T-cell (primary cell): ENCODE results near the gene CITED2. TPM values are rescaled to one million over a fixed set of nuclear protein-coding genes. Genes with fewer than 3 reads are reported as not detected.

ENCODE experiments used
- ATAC-seq, 4 experiments: fragments of 200-7000 bp in 3 of 4; fragments of 150-1000 bp in 1 of 4; cut with Tn5 transposase; replicated peaks in 1 of 4; 1 replicate in 3 of 4; 2 replicates in 1 of 4; pipeline ENCODE4 v1.10.0; 2021; ENCODE audit warnings: moderate library complexity in 3 of 4, mild to moderate bottlenecking in 2 of 4, moderate number of reproducible peaks in 1 of 4
- CTCF ChIA-PET, 2 donors: fragments of 300-600 bp; sonication (Branson Sonifier 250); formaldehyde crosslinking; loops; one replicate each; lab custom pipeline; 2022; ENCODE audit warnings: antibody characterized with exemption in 2 of 2; lab: Charles Lee
- POLR2A ChIA-PET, 2 donors: fragments of 300-600 bp; sonication (Branson Sonifier 250); formaldehyde crosslinking; loops; one replicate each; lab custom pipeline; 2022; ENCODE audit warnings: antibody characterized with exemption in 2 of 2; lab: Charles Lee
- DNase-seq, 35 experiments: peaks; one replicate each; pipeline versions ENCODE4 v3.0.0 to v3.0.0-alpha.2; 2013 to 2023
- H3K27ac ChIP-seq: one replicate; pipeline ENCODE4 v1.5.1; 2013; ENCODE audit warnings: low read length
- H3K27me3 ChIP-seq, 2 experiments: replicated peaks in 1 of 2; 1 replicate in 1 of 2; 2 replicates in 1 of 2; pipeline versions ENCODE4 v1.6.1 to v1.7.0; 2013; ENCODE audit warnings: low read length in 1 of 2, mixed read lengths in 1 of 2; ENCODE audit not compliant: control insufficient read depth in 2 of 2, insufficient read depth in 2 of 2; ENCODE audit errors: extremely low read depth in 1 of 2
- H3K36me3 ChIP-seq, 2 donors: 1 replicate in 1 of 2; 2 replicates in 1 of 2; pipeline versions ENCODE4 v1.6.1 to v1.7.0; 2013; ENCODE audit warnings: low read length in 1 of 2; ENCODE audit not compliant: control insufficient read depth in 2 of 2, insufficient read depth in 1 of 2; ENCODE audit errors: extremely low read depth in 1 of 2
- H3K4me1 ChIP-seq, 2 experiments: 1 replicate in 1 of 2; 2 replicates in 1 of 2; pipeline versions ENCODE4 v1.6.1 to v1.7.0; 2013; ENCODE audit warnings: low read length in 2 of 2, mixed read lengths in 1 of 2; ENCODE audit not compliant: insufficient read depth in 2 of 2, control insufficient read depth in 1 of 2; ENCODE audit errors: extremely low read depth in 1 of 2
- H3K4me3 ChIP-seq, 2 donors: 1 replicate in 1 of 2; 2 replicates in 1 of 2; pipeline versions ENCODE4 v1.5.1 to v1.7.0; 2013; ENCODE audit warnings: mild to moderate bottlenecking in 2 of 2, low read length in 1 of 2, moderate library complexity in 1 of 2; ENCODE audit not compliant: control insufficient read depth in 1 of 2; ENCODE audit errors: extremely low read depth in 1 of 2
- H3K9me3 ChIP-seq: 2 replicates; pipeline ENCODE4 v1.7.0; 2013
- H3K27ac Mint-ChIP-seq, 2 donors: one replicate each; pipeline ENCODE4 v1.8.0; 2020 to 2021; ENCODE audit warnings: mild to moderate bottlenecking in 2 of 2, mixed read lengths in 2 of 2
- H3K27me3 Mint-ChIP-seq, 2 donors: one replicate each; pipeline ENCODE4 v1.8.0; 2021 to 2022; ENCODE audit warnings: mixed read lengths in 2 of 2
- H3K36me3 Mint-ChIP-seq: one replicate; pipeline ENCODE4 v1.8.0; 2021; ENCODE audit warnings: mixed read lengths
- H3K4me1 Mint-ChIP-seq, 3 donors: one replicate each; pipeline ENCODE4 v1.8.0; 2020 to 2022; ENCODE audit warnings: mixed read lengths in 3 of 3, mild to moderate bottlenecking in 1 of 3
- H3K4me3 Mint-ChIP-seq, 3 donors: one replicate each; pipeline ENCODE4 v1.8.0; 2020 to 2022; ENCODE audit warnings: mild to moderate bottlenecking in 3 of 3, mixed read lengths in 3 of 3, moderate library complexity in 3 of 3
- H3K9me3 Mint-ChIP-seq, 3 donors: one replicate each; pipeline ENCODE4 v1.8.0; 2020 to 2022; ENCODE audit warnings: mixed read lengths in 3 of 3
- WGBS: methylation state at CpG from one replicate; pipeline ENCODE4 v1.1.5; 2013; ENCODE audit warnings: missing lambda C conversion rate; ENCODE audit not compliant: insufficient coverage; 5-methylcytosine and 5-hydroxymethylcytosine counted together
- total RNA-seq, 35 experiments: library from RNA in 6 of 35; stranded (reverse) in 6 of 35; fragments of 120-200 nt in 1 of 35; gene quantifications; one replicate each; pipeline versions ENCODE4 v1.2.1 to v1.2.4 and lab custom pipeline; 2013 to 2026

Gene CITED2
- total RNA-seq, 5 donors from 2014 or later (not counting 1 experiment from before 2014, with no cell fraction given): 108 to 145 (median 134) TPM

DNA sequence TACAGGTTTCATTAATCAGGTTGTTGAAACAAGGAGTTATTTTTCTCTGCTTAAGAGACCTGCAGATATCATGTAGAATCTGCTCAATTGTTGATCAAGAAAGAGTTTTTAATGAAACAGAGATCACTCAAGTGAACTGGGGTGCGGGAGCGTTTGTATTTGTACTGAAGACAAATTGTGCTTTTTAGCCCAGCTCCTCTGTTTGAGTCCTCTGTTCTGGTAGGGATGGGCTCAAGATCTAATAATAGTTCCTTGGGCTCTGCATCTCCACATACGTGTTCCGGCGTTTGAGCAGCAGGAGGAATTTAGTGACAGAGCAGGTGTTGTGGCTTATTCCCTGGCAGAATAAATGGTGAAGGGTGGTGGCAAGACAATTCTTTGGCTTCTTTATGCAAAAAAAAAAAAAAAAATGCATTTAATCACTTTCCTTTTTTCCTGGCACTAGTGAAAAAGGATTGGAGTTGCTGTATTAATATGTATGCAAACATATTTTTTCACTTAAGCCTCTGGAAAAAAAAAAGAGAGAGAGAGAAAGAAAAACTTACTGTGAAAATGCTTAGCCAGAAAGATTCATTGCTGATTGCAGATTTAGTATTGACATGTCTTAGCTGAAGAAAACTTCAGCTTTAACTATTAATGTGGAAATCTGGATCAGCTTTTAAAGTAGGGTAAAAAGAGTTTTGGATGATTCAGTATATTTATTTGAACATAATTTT is 4.0 kb downstream of the CITED2 start:
- CTCF ChIA-PET: interaction anchor here (0.6 to 4.8 kb wide), 43 partner anchors 10 to 1551 kb away, joined by 3 to 66 read pairs (median 4); partner anchors contain the start of gene TXLNB (in 2 of the 2)
- Mint-ChIP-seq H3K36me3 (peaks cover 29% of the 10 kb centered on the region), H3K27me3 (no peaks in the 10 kb centered on the region), H3K4me1 (peaks cover 43 to 53% (median 47%) of the 10 kb centered on the region in 3 donors), H3K27ac (peak overlapping the region; percentile 97 to 99), H3K4me3 (peak overlapping the region; percentile 60 to 100 (median 99)), H3K9me3 (no peaks in the 10 kb centered on the region)
- Histone ChIP-seq H3K4me3 (no peak overlapping the region), H3K27me3 (no peaks in the 10 kb centered on the region), H3K27ac (peak overlapping the region; percentile 93), H3K9me3 (no peaks in the 10 kb centered on the region), H3K36me3 (peaks cover 0 to 4% of the 10 kb centered on the region in 2 donors), H3K4me1 (peaks cover 19 to 21% of the 10 kb centered on the region in 2 experiments)
- ATAC-seq: no peak
- 100% methylated on average over 2 of the region's 5 CpGs for WGBS
- POLR2A ChIA-PET: interaction anchor here (0.5 to 1.8 kb wide), 8 partner anchors 11 to 341 kb away, joined by 3 to 5 read pairs (median 3); no protein-coding TSS in a partner anchor
- no peak for DNase-seq

DNA sequence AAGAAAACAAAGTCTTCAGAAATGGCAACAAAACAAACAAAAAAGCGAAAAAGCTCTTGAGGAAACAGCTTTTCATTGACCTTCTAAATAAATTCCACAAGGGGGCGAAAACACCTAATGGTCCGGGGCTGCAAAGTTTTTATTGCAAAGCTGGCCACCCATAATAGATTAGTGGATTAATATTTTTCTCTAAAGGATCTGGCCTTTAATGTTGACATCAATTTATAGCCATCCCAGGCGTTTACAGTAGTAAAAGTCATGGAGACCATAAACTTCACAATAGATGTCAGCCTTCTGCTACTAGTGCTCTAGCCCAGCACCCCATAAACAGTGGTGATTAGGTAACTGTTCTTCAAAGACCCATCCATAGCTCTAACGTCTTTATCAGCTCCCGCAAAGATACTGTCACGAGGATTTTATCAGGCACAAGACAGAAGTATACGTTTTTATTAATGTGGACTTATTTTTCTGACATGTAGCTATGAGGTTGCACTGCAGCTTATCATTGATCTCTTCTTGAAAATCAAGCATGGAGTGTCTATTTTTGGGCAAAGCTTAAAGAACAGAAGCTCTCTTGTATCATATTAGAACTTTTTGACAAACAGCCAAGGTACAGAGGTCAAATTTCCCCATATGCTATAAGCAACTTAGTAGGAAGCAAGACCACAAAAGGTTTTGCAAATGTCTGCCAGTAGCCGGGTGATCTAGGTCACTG is 4.7 kb downstream of the CITED2 start:
- peak overlapping the region; percentile 60 to 100 (median 99) for H3K4me3 Mint-ChIP-seq
- ChIA-PET POLR2A (interaction anchor here (0.5 to 1.8 kb wide), 10 partner anchors 12 to 340 kb away, joined by 3 to 6 read pairs (median 3); no protein-coding TSS in a partner anchor), CTCF (interaction anchor here (0.5 to 4.8 kb wide), 63 partner anchors 9 to 1552 kb away, joined by 3 to 66 read pairs (median 4); partner anchors contain the start of gene TXLNB (in 2 of the 2))
- H3K36me3 Mint-ChIP-seq: peaks cover 29% of the 10 kb centered on the region
- peaks cover 42 to 48% (median 47%) of the 10 kb centered on the region in 3 donors for H3K4me1 Mint-ChIP-seq
- Histone ChIP-seq H3K27me3 (no peaks in the 10 kb centered on the region), H3K9me3 (no peaks in the 10 kb centered on the region), H3K36me3 (peaks cover 0 to 4% of the 10 kb centered on the region in 2 donors), H3K27ac (peak overlapping the region; percentile 93), H3K4me3 (peak overlapping the region in 1 of 2 donors; percentile 13), H3K4me1 (peaks cover 18 to 19% of the 10 kb centered on the region in 2 experiments)
- WGBS: 17% methylated on average over 1 of the region's 9 CpGs
- ATAC-seq: no peak
- peak in 2 of 35 experiments; percentile 13 to 67 for DNase-seq
- no peaks in the 10 kb centered on the region for H3K27me3 Mint-ChIP-seq
- H3K27ac Mint-ChIP-seq: peak overlapping the region; percentile 97 to 99
- H3K9me3 Mint-ChIP-seq: no peaks in the 10 kb centered on the region

DNA sequence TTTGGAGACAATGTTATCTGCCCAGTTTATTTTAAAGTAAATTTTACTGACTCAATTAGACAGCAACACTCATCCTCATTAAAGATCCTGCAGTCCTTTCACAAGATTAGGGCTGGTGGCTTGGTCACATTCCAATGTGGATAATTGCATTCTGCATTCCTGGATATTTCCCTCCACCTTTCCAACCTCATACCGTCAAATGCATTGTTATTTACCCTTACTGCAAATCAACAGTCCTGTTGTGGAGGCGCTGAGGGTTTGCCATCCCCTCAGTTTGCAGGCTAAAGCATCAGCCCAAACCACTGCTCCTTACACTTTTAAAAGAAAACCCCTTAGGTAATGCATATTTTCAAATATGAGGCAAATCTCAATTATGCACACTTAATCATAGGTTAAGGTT is 5.4 kb downstream of the CITED2 start:
- POLR2A ChIA-PET: interaction anchor here (0.8 to 1.8 kb wide), 6 partner anchors 12 to 339 kb away, joined by 3 to 6 read pairs (median 3); no protein-coding TSS in a partner anchor

DNA sequence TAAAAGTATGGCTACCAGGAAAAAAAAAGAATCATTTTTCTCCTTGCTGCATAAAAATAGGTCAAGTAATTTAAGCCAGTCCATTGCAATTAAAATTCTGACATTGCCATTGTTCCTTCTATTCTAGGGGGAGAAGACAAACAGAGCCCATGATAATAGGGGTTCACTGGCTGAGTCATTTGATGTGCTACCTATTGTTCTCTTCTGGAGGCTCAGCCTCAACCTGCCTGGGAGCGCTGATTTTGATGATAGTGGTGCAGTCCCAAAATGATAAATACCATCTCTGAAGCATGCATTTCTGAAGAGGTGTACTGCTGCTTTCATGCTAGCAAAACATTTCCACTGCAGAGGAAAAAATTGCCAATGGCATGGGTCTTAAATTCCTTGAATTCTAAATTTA is 5.8 kb downstream of the CITED2 start:
- Mint-ChIP-seq H3K4me1 (peaks cover 49 to 55% (median 50%) of the 10 kb centered on the region in 3 donors), H3K27me3 (no peaks in the 10 kb centered on the region), H3K27ac (peak overlapping the region in 1 of 2 donors; percentile 55), H3K36me3 (peaks cover 21% of the 10 kb centered on the region), H3K4me3 (no peak overlapping the region), H3K9me3 (no peaks in the 10 kb centered on the region)
- no peak for DNase-seq
- Histone ChIP-seq H3K36me3 (peaks cover 0 to 3% of the 10 kb centered on the region in 2 donors), H3K4me3 (no peak overlapping the region), H3K27ac (no peak overlapping the region), H3K27me3 (no peaks in the 10 kb centered on the region), H3K4me1 (peaks cover 19 to 20% of the 10 kb centered on the region in 2 experiments), H3K9me3 (no peaks in the 10 kb centered on the region)
- ChIA-PET CTCF (interaction anchor here in 1 of 2 donors (1.0 kb wide), 1 partner anchor 149 kb away, joined by 4 read pairs; no protein-coding TSS in a partner anchor), POLR2A (no interaction called here)
- no CpG with 5 or more reads among the region's 1 CpG for WGBS
- ATAC-seq: no peak

More for the DNA sequence above, 5.4 kb downstream of the CITED2 start:
- Histone ChIP-seq H3K4me3 (no peak overlapping the region), H3K27ac (peak overlapping the region; percentile 30), H3K27me3 (no peaks in the 10 kb centered on the region), H3K36me3 (peaks cover 0 to 4% of the 10 kb centered on the region in 2 donors), H3K9me3 (no peaks in the 10 kb centered on the region), H3K4me1 (peaks cover 19 to 20% of the 10 kb centered on the region in 2 experiments)
- peaks cover 46 to 52% (median 50%) of the 10 kb centered on the region in 3 donors for H3K4me1 Mint-ChIP-seq
- peak overlapping the region in 1 of 2 donors; percentile 55 for H3K27ac Mint-ChIP-seq
- peak overlapping the region in 1 of 3 donors; percentile 100 for H3K4me3 Mint-ChIP-seq
- CTCF ChIA-PET: interaction anchor here (0.6 to 4.8 kb wide), 52 partner anchors 9 to 1552 kb away, joined by 3 to 66 read pairs (median 4); partner anchors contain the start of gene TXLNB (in 2 of the 2)
- peaks cover 25% of the 10 kb centered on the region for H3K36me3 Mint-ChIP-seq
- WGBS: 100% methylated on average over 1 of the region's 2 CpGs
- no peaks in the 10 kb centered on the region for H3K9me3 Mint-ChIP-seq
- DNase-seq: no peak
- H3K27me3 Mint-ChIP-seq: no peaks in the 10 kb centered on the region
- ATAC-seq: no peak

DNA sequence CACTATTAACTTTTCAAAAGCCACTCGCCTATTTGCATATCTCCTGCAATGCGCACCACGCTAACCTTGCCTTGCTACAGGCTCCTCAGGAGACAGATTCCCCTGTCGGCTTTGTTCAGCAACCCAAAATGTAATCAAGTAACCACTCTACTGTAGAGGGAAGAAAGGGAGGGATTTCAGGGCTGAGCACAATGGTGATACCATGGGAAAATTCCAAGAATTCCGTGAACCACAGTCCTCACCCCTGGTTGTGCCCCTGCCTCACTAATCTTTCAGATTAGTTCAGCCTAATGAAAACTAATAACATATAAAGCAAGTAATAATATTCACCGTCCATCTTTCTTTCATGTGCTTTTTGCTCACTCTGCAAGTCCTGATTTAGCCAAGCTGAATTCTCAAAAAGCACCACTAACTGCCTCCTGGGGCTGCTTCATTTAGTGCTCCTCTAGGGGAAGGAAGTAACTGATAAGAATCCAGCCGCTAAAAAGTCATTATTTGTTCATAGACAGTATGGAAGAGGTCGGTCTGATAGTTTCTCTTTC is 6.6 kb downstream of the CITED2 start:
- H3K27ac ChIP-seq: no peak overlapping the region
- no peak for DNase-seq
- H3K4me1 ChIP-seq: peaks cover 19 to 20% of the 10 kb centered on the region in 2 experiments
- POLR2A ChIA-PET: interaction anchor here in 1 of 2 donors (0.6 kb wide), 2 partner anchors 16 to 37 kb away, joined by 3 read pairs; no protein-coding TSS in a partner anchor
- Mint-ChIP-seq H3K4me3 (no peak overlapping the region), H3K36me3 (peaks cover 15% of the 10 kb centered on the region), H3K4me1 (peaks cover 56 to 62% (median 56%) of the 10 kb centered on the region in 3 donors), H3K27me3 (no peaks in the 10 kb centered on the region), H3K9me3 (no peaks in the 10 kb centered on the region), H3K27ac (peak overlapping the region in 1 of 2 donors; percentile 13)
- H3K36me3 ChIP-seq: no peaks in the 10 kb centered on the region
- H3K9me3 ChIP-seq: no peaks in the 10 kb centered on the region
- H3K4me3 ChIP-seq: no peak overlapping the region
- no peaks in the 10 kb centered on the region for H3K27me3 ChIP-seq
- no CpG with 5 or more reads among the region's 8 CpGs for WGBS
- ATAC-seq: no peak
- CTCF ChIA-PET: interaction anchor here (0.9 to 1.0 kb wide), 4 partner anchors 147 to 250 kb away, joined by 3 to 4 read pairs (median 4); no protein-coding TSS in a partner anchor
